Measurements from ENCODE around the gene RIMBP2.

The RIMBP2 gene

GRCh38 chr12:130364578-130364977 lies 351.5 kb downstream of the RIMBP2 start:
- Histone ChIP-seq H3K36me3 (ENCODE audit: control insufficient read depth, insufficient read depth, low read length) (no peaks in the 10 kb centered on the region), H3K27me3 (replicated peaks; ENCODE audit: control insufficient read depth, insufficient read depth, low read length, poor library complexity, severe bottlenecking) (no peaks in the 10 kb centered on the region), H3K9me3 (ENCODE audit: control insufficient read depth, low read length) (no peaks in the 10 kb centered on the region), H3K27ac (ENCODE audit: insufficient read depth, low read length, poor library complexity, severe bottlenecking) (no peak overlapping the region), H3K4me3 (ENCODE audit: insufficient read depth, low read depth, low read length, poor library complexity, severe bottlenecking) (no peak overlapping the region), H3K4me1 (ENCODE audit: control insufficient read depth, insufficient read depth, low read length, poor library complexity, severe bottlenecking) (no peaks in the 10 kb centered on the region)
- no peak for DNase-seq

- no peaks in the 10 kb centered on the region for H3K9me3 ChIP-seq (ENCODE audit: control insufficient read depth, low read length)
- no peak overlapping the region for H3K27ac ChIP-seq (ENCODE audit: insufficient read depth, low read length, poor library complexity, severe bottlenecking)
- H3K36me3 ChIP-seq (ENCODE audit: control insufficient read depth, insufficient read depth, low read length) = no peaks in the 10 kb centered on the region
- H3K4me3 ChIP-seq (ENCODE audit: insufficient read depth, low read depth, low read length, poor library complexity, severe bottlenecking) = no peak overlapping the region
- no peaks in the 10 kb centered on the region for H3K4me1 ChIP-seq (ENCODE audit: control insufficient read depth, insufficient read depth, low read length, poor library complexity, severe bottlenecking)
- H3K27me3 ChIP-seq (replicated peaks; ENCODE audit: control insufficient read depth, insufficient read depth, low read length, poor library complexity, severe bottlenecking) = no peaks in the 10 kb centered on the region
- DNase-seq = no peak
Measured at GRCh38 chr12:130362060-130362459, 354.0 kb downstream of the RIMBP2 start.

- no peaks in the 10 kb centered on the region for H3K36me3 ChIP-seq (ENCODE audit: control insufficient read depth, insufficient read depth, low read length)
- no peak overlapping the region for H3K27ac ChIP-seq (ENCODE audit: insufficient read depth, low read length, poor library complexity, severe bottlenecking)
- no peaks in the 10 kb centered on the region for H3K9me3 ChIP-seq (ENCODE audit: control insufficient read depth, low read length)
- no peak overlapping the region for H3K4me3 ChIP-seq (ENCODE audit: insufficient read depth, low read depth, low read length, poor library complexity, severe bottlenecking)
- DNase-seq = no peak
- no peaks in the 10 kb centered on the region for H3K27me3 ChIP-seq (replicated peaks; ENCODE audit: control insufficient read depth, insufficient read depth, low read length, poor library complexity, severe bottlenecking)
- no peaks in the 10 kb centered on the region for H3K4me1 ChIP-seq (ENCODE audit: control insufficient read depth, insufficient read depth, low read length, poor library complexity, severe bottlenecking)
Measured at GRCh38 chr12:130357729-130358330, 358.3 kb downstream of the RIMBP2 start.

GRCh38 chr12:130357241-130357640 lies 358.9 kb downstream of the RIMBP2 start:
- no peak overlapping the region for H3K27ac ChIP-seq (ENCODE audit: insufficient read depth, low read length, poor library complexity, severe bottlenecking)
- H3K36me3 ChIP-seq (ENCODE audit: control insufficient read depth, insufficient read depth, low read length) = no peaks in the 10 kb centered on the region
- H3K4me3 ChIP-seq (ENCODE audit: insufficient read depth, low read depth, low read length, poor library complexity, severe bottlenecking) = no peak overlapping the region
- H3K4me1 ChIP-seq (ENCODE audit: control insufficient read depth, insufficient read depth, low read length, poor library complexity, severe bottlenecking) = no peaks in the 10 kb centered on the region
- DNase-seq = no peak
- no peaks in the 10 kb centered on the region for H3K27me3 ChIP-seq (replicated peaks; ENCODE audit: control insufficient read depth, insufficient read depth, low read length, poor library complexity, severe bottlenecking)
- H3K9me3 ChIP-seq (ENCODE audit: control insufficient read depth, low read length) = no peaks in the 10 kb centered on the region

- Histone ChIP-seq H3K4me1 (ENCODE audit: control insufficient read depth, insufficient read depth, low read length, poor library complexity, severe bottlenecking) (no peaks in the 10 kb centered on the region), H3K27me3 (replicated peaks; ENCODE audit: control insufficient read depth, insufficient read depth, low read length, poor library complexity, severe bottlenecking) (no peaks in the 10 kb centered on the region), H3K36me3 (ENCODE audit: control insufficient read depth, insufficient read depth, low read length) (no peaks in the 10 kb centered on the region), H3K4me3 (ENCODE audit: insufficient read depth, low read depth, low read length, poor library complexity, severe bottlenecking) (no peak overlapping the region), H3K27ac (ENCODE audit: insufficient read depth, low read length, poor library complexity, severe bottlenecking) (no peak overlapping the region), H3K9me3 (ENCODE audit: control insufficient read depth, low read length) (no peaks in the 10 kb centered on the region)
- DNase-seq = no peak
Measured at GRCh38 chr12:130356222-130356621, 359.9 kb downstream of the RIMBP2 start.

- Histone ChIP-seq H3K4me3 (ENCODE audit: insufficient read depth, low read depth, low read length, poor library complexity, severe bottlenecking) (no peak overlapping the region), H3K4me1 (ENCODE audit: control insufficient read depth, insufficient read depth, low read length, poor library complexity, severe bottlenecking) (no peaks in the 10 kb centered on the region), H3K36me3 (ENCODE audit: control insufficient read depth, insufficient read depth, low read length) (no peaks in the 10 kb centered on the region), H3K27me3 (replicated peaks; ENCODE audit: control insufficient read depth, insufficient read depth, low read length, poor library complexity, severe bottlenecking) (no peaks in the 10 kb centered on the region), H3K9me3 (ENCODE audit: control insufficient read depth, low read length) (no peaks in the 10 kb centered on the region), H3K27ac (ENCODE audit: insufficient read depth, low read length, poor library complexity, severe bottlenecking) (no peak overlapping the region)
- DNase-seq = no peak
Measured at GRCh38 chr12:130354407-130354806, 361.7 kb downstream of the RIMBP2 start.

- H3K27me3 ChIP-seq (replicated peaks; ENCODE audit: control insufficient read depth, insufficient read depth, low read length, poor library complexity, severe bottlenecking) = no peaks in the 10 kb centered on the region
- no peaks in the 10 kb centered on the region for H3K4me1 ChIP-seq (ENCODE audit: control insufficient read depth, insufficient read depth, low read length, poor library complexity, severe bottlenecking)
- no peak overlapping the region for H3K4me3 ChIP-seq (ENCODE audit: insufficient read depth, low read depth, low read length, poor library complexity, severe bottlenecking)
- no peak overlapping the region for H3K27ac ChIP-seq (ENCODE audit: insufficient read depth, low read length, poor library complexity, severe bottlenecking)
- no peaks in the 10 kb centered on the region for H3K9me3 ChIP-seq (ENCODE audit: control insufficient read depth, low read length)
- DNase-seq = no peak
- H3K36me3 ChIP-seq (ENCODE audit: control insufficient read depth, insufficient read depth, low read length) = no peaks in the 10 kb centered on the region
Measured at GRCh38 chr12:130353081-130353480, 363.0 kb downstream of the RIMBP2 start.

- H3K27ac ChIP-seq (ENCODE audit: insufficient read depth, low read length, poor library complexity, severe bottlenecking) = no peak overlapping the region
- H3K27me3 ChIP-seq (replicated peaks; ENCODE audit: control insufficient read depth, insufficient read depth, low read length, poor library complexity, severe bottlenecking) = no peaks in the 10 kb centered on the region
- H3K9me3 ChIP-seq (ENCODE audit: control insufficient read depth, low read length) = no peaks in the 10 kb centered on the region
- no peak for DNase-seq
- no peak overlapping the region for H3K4me3 ChIP-seq (ENCODE audit: insufficient read depth, low read depth, low read length, poor library complexity, severe bottlenecking)
- H3K4me1 ChIP-seq (ENCODE audit: control insufficient read depth, insufficient read depth, low read length, poor library complexity, severe bottlenecking) = no peaks in the 10 kb centered on the region
- H3K36me3 ChIP-seq (ENCODE audit: control insufficient read depth, insufficient read depth, low read length) = no peaks in the 10 kb centered on the region
Measured at GRCh38 chr12:130351326-130351725, 364.8 kb downstream of the RIMBP2 start.

- Histone ChIP-seq H3K27ac (ENCODE audit: insufficient read depth, low read length, poor library complexity, severe bottlenecking) (no peak overlapping the region), H3K9me3 (ENCODE audit: control insufficient read depth, low read length) (no peaks in the 10 kb centered on the region), H3K27me3 (replicated peaks; ENCODE audit: control insufficient read depth, insufficient read depth, low read length, poor library complexity, severe bottlenecking) (no peaks in the 10 kb centered on the region), H3K4me1 (ENCODE audit: control insufficient read depth, insufficient read depth, low read length, poor library complexity, severe bottlenecking) (no peaks in the 10 kb centered on the region), H3K36me3 (ENCODE audit: control insufficient read depth, insufficient read depth, low read length) (no peaks in the 10 kb centered on the region), H3K4me3 (ENCODE audit: insufficient read depth, low read depth, low read length, poor library complexity, severe bottlenecking) (no peak overlapping the region)
- no peak for DNase-seq
Measured at GRCh38 chr12:130350715-130351114, 365.4 kb downstream of the RIMBP2 start.

GRCh38 chr12:130347588-130347987 lies 368.5 kb downstream of the RIMBP2 start:
- no peak for DNase-seq
- Histone ChIP-seq H3K27me3 (replicated peaks; ENCODE audit: control insufficient read depth, insufficient read depth, low read length, poor library complexity, severe bottlenecking) (no peaks in the 10 kb centered on the region), H3K27ac (ENCODE audit: insufficient read depth, low read length, poor library complexity, severe bottlenecking) (no peak overlapping the region), H3K36me3 (ENCODE audit: control insufficient read depth, insufficient read depth, low read length) (no peaks in the 10 kb centered on the region), H3K9me3 (ENCODE audit: control insufficient read depth, low read length) (no peaks in the 10 kb centered on the region), H3K4me1 (ENCODE audit: control insufficient read depth, insufficient read depth, low read length, poor library complexity, severe bottlenecking) (no peaks in the 10 kb centered on the region), H3K4me3 (ENCODE audit: insufficient read depth, low read depth, low read length, poor library complexity, severe bottlenecking) (no peak overlapping the region)
